GM12878 (cell line): ENCODE data around the gene POLD2. TPM values are rescaled to one million over a fixed set of nuclear protein-coding genes. Genes with fewer than 3 reads are reported as not detected.

Experiments
- ATAC-seq: fragments of 200-7000 bp; cut with Tn5 transposase; 3 replicates; pipeline ENCODE4 v1.9.1; 2020; ENCODE audit warnings: mild to moderate bottlenecking, moderate library complexity
- BruUV-seq: library from RNA; stranded (reverse); fragments of 400-500 nt; replicated peaks from 2 replicates; lab custom pipeline; 2021; lab: Mats Ljungman, UMichigan
- CTCF ChIA-PET: fragments of 300-600 bp; sonication (Branson Sonifier 250); formaldehyde crosslinking; extraction: SDS; loops from one replicate; lab custom pipeline; 2021; ENCODE audit warnings: inconsistent platforms; lab: Yijun Ruan, JAX
- POLR2A ChIA-PET: fragments of 350-600 bp; formaldehyde crosslinking; extraction: SDS; loops from one replicate; lab custom pipeline; 2021; ENCODE audit warnings: inconsistent platforms; lab: Charles Lee
- RAD21 ChIA-PET: fragments of 300-600 bp; sonication (Branson Sonifier 250); formaldehyde crosslinking; loops from one replicate; lab custom pipeline; 2023; ENCODE audit warnings: antibody characterized with exemption; ENCODE audit not compliant: unreplicated experiment; lab: Charles Lee
- SMC1A ChIA-PET: fragments of 300-600 bp; sonication (Branson Sonifier 250); formaldehyde crosslinking; loops from one replicate; lab custom pipeline; 2023; ENCODE audit not compliant: unreplicated experiment, uncharacterized antibody; lab: Charles Lee
- DNase-seq: peaks from one replicate; pipeline ENCODE4 v3.0.0-alpha.2; 2011; ENCODE audit warnings: low read depth, low spot score
- FAIRE-seq: peaks from 3 replicates; lab custom pipeline; 2011; peaks lifted over from hg19 to GRCh38; lab: Jason Lieb, UNC
- H2AFZ ChIP-seq: 2 replicates; pipeline ENCODE4 v1.6.0; 2011; ENCODE audit warnings: low read depth, low read length, control low read depth; ENCODE audit not compliant: control insufficient read depth
- H3K27ac ChIP-seq: 2 replicates; pipeline ENCODE4 v1.5.1; 2011; ENCODE audit warnings: control low read depth; ENCODE audit not compliant: control insufficient read depth, insufficient read depth
- H3K27me3 ChIP-seq, 2 experiments: replicated peaks in 1 of 2; 2 replicates each; pipeline versions ENCODE4 v1.6.0 to v1.6.1; 2011; ENCODE audit warnings: low read length in 1 of 2; ENCODE audit not compliant: control insufficient read depth in 2 of 2, insufficient read depth in 2 of 2
- H3K36me3 ChIP-seq, 2 experiments: 2 replicates each; pipeline ENCODE4 v1.5.1; 2011; ENCODE audit warnings: low read length in 1 of 2; ENCODE audit not compliant: control insufficient read depth in 2 of 2, insufficient read depth in 2 of 2
- H3K4me1 ChIP-seq: 2 replicates; pipeline ENCODE4 v1.6.1; 2011; ENCODE audit warnings: mild to moderate bottlenecking, low read length, moderate library complexity, mixed read lengths; ENCODE audit not compliant: control insufficient read depth, insufficient read depth
- H3K4me2 ChIP-seq: 2 replicates; pipeline ENCODE4 v1.6.0; 2011; ENCODE audit warnings: control low read depth; ENCODE audit not compliant: control insufficient read depth, insufficient read depth
- H3K4me3 ChIP-seq: fragments of 200-600 bp; sonication (generic); 2 replicates; pipeline ENCODE4 v1.5.1; 2016
- H3K79me2 ChIP-seq: 2 replicates; pipeline ENCODE4 v1.6.0; 2011; ENCODE audit warnings: low read length; ENCODE audit not compliant: control insufficient read depth, insufficient read depth
- H3K9ac ChIP-seq: 2 replicates; pipeline ENCODE4 v1.8.0; 2011; ENCODE audit warnings: low read length, control low read depth, mixed read lengths; ENCODE audit not compliant: control insufficient read depth, insufficient read depth
- H3K9me3 ChIP-seq: replicated peaks from 3 replicates; pipeline ENCODE4 v1.5.1; 2011; ENCODE audit warnings: mild to moderate bottlenecking, low read length; ENCODE audit not compliant: control insufficient read depth, insufficient read depth
- H4K20me1 ChIP-seq: 2 replicates; pipeline ENCODE4 v1.6.0; 2011; ENCODE audit not compliant: control insufficient read depth, insufficient read depth
- E2F4 ChIP-seq: IDR thresholded peaks from 2 replicates; pipeline ENCODE4 v1.6.1; 2012; ENCODE audit warnings: low read depth, low read length, improper control_type of control experiment
- KAT2A ChIP-seq: conservative IDR thresholded peaks from 2 replicates; pipeline ENCODE4 v1.6.1; 2011; ENCODE audit warnings: low read depth, low read length; ENCODE audit not compliant: control insufficient read depth
- RAD51 ChIP-seq: fragments of 450-650 bp; IDR thresholded peaks from 2 replicates; pipeline ENCODE4 v1.6.1; 2016; ENCODE audit warnings: moderate library complexity, mild to moderate bottlenecking, inconsistent platforms
- SREBF1 ChIP-seq: IDR thresholded peaks from 2 replicates; pipeline ENCODE4 v1.6.1; 2012; ENCODE audit warnings: mild to moderate bottlenecking, low read length
- ZBTB11 ChIP-seq: fragments of 450-650 bp; formaldehyde crosslinking; IDR thresholded peaks from 2 replicates; pipeline ENCODE4 v1.5.0; 2022; ENCODE audit warnings: mild to moderate bottlenecking, missing genetic modification characterization
- WGBS: methylation state at CpG from one replicate; pipeline ENCODE4 v1.1.6; 2016; ENCODE audit warnings: low lambda C conversion rate; ENCODE audit not compliant: insufficient replicate concordance, insufficient coverage; ENCODE audit errors: missing lambda C conversion rate; 5-methylcytosine and 5-hydroxymethylcytosine counted together
- in situ Hi-C: fragments of 300-500 bp; cut with MboI; formaldehyde crosslinking; loops from 9 replicates; pipeline ENCODE4 v1.14.3; 2018; ENCODE audit warnings: mixed read lengths
- intact Hi-C: fragments of 100-400 bp; cut with micrococcal nuclease; formaldehyde crosslinking; loops from one replicate; pipeline ENCODE4 v1.14.2; 2022; ENCODE audit not compliant: unreplicated experiment
- polyA plus RNA-seq, 11 experiments: library from polyadenylated mRNA; depleted of rRNA in 4 of 11; unstranded in 6 of 11; stranded (reverse) in 5 of 11; fragments of >200 nt; fragmentation: Nextera tagmentation in 4 of 11; fragmentation: Illumina TruSeq in 1 of 11; extraction: Ambion mirVana in 4 of 11; extraction: Trizol in 1 of 11; gene quantifications; 1 replicate in 1 of 11; 2 replicates in 10 of 11; pipeline versions ENCODE4 v1.2.1 to v1.2.3, GENCODE V29; 2011 to 2016; ENCODE audit warnings: inconsistent platforms in 2 of 11, missing spikeins in 2 of 11, low read depth in 1 of 11
- total RNA-seq, 4 experiments: library from RNA; depleted of rRNA in 3 of 4; stranded (reverse); fragments of >200 nt in 3 of 4; fragmentation: Illumina TruSeq in 1 of 4; extraction: Trizol in 1 of 4; gene quantifications; 2 replicates each; pipeline versions ENCODE4 v1.2.1 to v1.2.3, GENCODE V29; 2013 to 2021

POLD2 gene
- total and polyA plus RNA-seq, 10 of the 15 experiments (the other 5 are each of a cell fraction or from before 2014, with no cell fraction given): 19.1 to 287 (median 169) TPM

- ChIA-PET SMC1A (no interaction called here), RAD21 (no interaction called here), POLR2A (no interaction called here), CTCF (no interaction called here)
- H3K9me3 ChIP-seq: no peaks in the 10 kb centered on the region
- H3K4me1 ChIP-seq: peaks cover 2% of the 10 kb centered on the region
- H3K27ac ChIP-seq: no peak overlapping the region
- 51% methylated on average over 45 of the region's 53 CpGs for WGBS
- H3K4me3 ChIP-seq: no peak overlapping the region
- H4K20me1 ChIP-seq: no peaks in the 10 kb centered on the region
- H3K79me2 ChIP-seq: no peaks in the 10 kb centered on the region
- intact Hi-C loops: no loop called here
- H3K9ac ChIP-seq: no peak overlapping the region
- H3K27me3 ChIP-seq: no peaks in the 10 kb centered on the region
- H3K4me2 ChIP-seq: no peak overlapping the region
- FAIRE-seq (no peak), DNase-seq (no peak), ATAC-seq (no peak)
- BruUV-seq: no TSS peak
- H2AFZ ChIP-seq: no peak overlapping the region
- in situ Hi-C loops: no loop called here
- TF ChIP-seq E2F4 (no peak), ZBTB11 (no peak), KAT2A (no peak), RAD51 (no peak), SREBF1 (no peak)
- no peaks in the 10 kb centered on the region for H3K36me3 ChIP-seq
These were observed 22.2 kb upstream of the POLD2 start for GRCh38 chr7:44145479-44145968.
